SK-N-SH (cell line): ENCODE measurements around the gene POLDIP3. TPM values are rescaled to one million over a fixed set of nuclear protein-coding genes. Genes with fewer than 3 reads are reported as not detected.

Source experiments
- CTCF ChIA-PET: fragments of 300-600, 350-600 bp; formaldehyde crosslinking; extraction: SDS; loops from one replicate; lab custom pipeline; 2021; lab: Yijun Ruan, JAX
- POLR2A ChIA-PET: fragments of 350-600 bp; sonication (Branson Sonifier 250); formaldehyde crosslinking; extraction: SDS; loops from one replicate; lab custom pipeline; 2020; ENCODE audit warnings: antibody characterized with exemption, inconsistent platforms; lab: Yijun Ruan, JAX
- DNase-seq: peaks from one replicate; pipeline ENCODE4 v3.0.0; 2012
- H2AFZ ChIP-seq: fragments of 200-600 bp; sonication (generic); 2 replicates; pipeline ENCODE4 v1.8.1; 2016; ENCODE audit warnings: antibody characterized with exemption, mild to moderate bottlenecking, low read depth
- H3F3A ChIP-seq: fragments of 200-600 bp; sonication (generic); replicated peaks from 2 replicates; pipeline ENCODE3; 2016; ENCODE audit warnings: antibody characterized with exemption, mild to moderate bottlenecking; ENCODE audit not compliant: insufficient read depth
- H3K27ac ChIP-seq, 2 experiments: fragments of 200-500 bp in 1 of 2; fragments of 200-600 bp in 1 of 2; sonication (Bioruptor generic) in 1 of 2; sonication (generic), shearing (Covaris generic) in 1 of 2; 2 replicates each; pipeline versions ENCODE4 v1.5.1 to v1.6.1; 2014 to 2016; ENCODE audit warnings: low read depth in 2 of 2, inconsistent platforms in 1 of 2, low read length in 1 of 2, mild to moderate bottlenecking in 1 of 2, mixed read lengths in 1 of 2
- H3K27me3 ChIP-seq: fragments of 200-600 bp; sonication (generic), shearing (Covaris generic); 2 replicates; pipeline ENCODE4 v1.6.1; 2016; ENCODE audit warnings: mixed run types; ENCODE audit not compliant: insufficient read depth
- H3K36me3 ChIP-seq, 2 experiments: fragments of 200-500 bp in 1 of 2; fragments of 200-600 bp in 1 of 2; sonication (Bioruptor generic) in 1 of 2; sonication (generic) in 1 of 2; replicated peaks in 1 of 2; 2 replicates each; pipeline versions ENCODE3 to v1.5.1; 2014 to 2016; ENCODE audit warnings: low read length in 1 of 2, mild to moderate bottlenecking in 1 of 2; ENCODE audit not compliant: insufficient read depth in 2 of 2, control insufficient read depth in 1 of 2
- H3K4me1 ChIP-seq, 2 experiments: fragments of 200-500 bp in 1 of 2; fragments of 200-600 bp in 1 of 2; sonication (Bioruptor generic) in 1 of 2; sonication (generic), shearing (Covaris generic) in 1 of 2; 2 replicates each; pipeline versions ENCODE4 v1.5.1 to v1.6.1; 2014 to 2016; ENCODE audit warnings: low read depth in 1 of 2, low read length in 1 of 2, mixed run types in 1 of 2; ENCODE audit not compliant: insufficient read depth in 2 of 2, control insufficient read depth in 1 of 2
- H3K4me2 ChIP-seq: fragments of 200-600 bp; sonication (generic), shearing (Covaris generic); 2 replicates; pipeline ENCODE4 v1.6.1; 2017; ENCODE audit warnings: mixed run types
- H3K4me3 ChIP-seq, 2 experiments: fragments of 200-500 bp in 1 of 2; fragments of 200-600 bp in 1 of 2; sonication (Bioruptor generic) in 1 of 2; sonication (generic), shearing (Covaris generic) in 1 of 2; 2 replicates each; pipeline versions ENCODE4 v1.5.1 to v1.8.1; 2014 to 2016; ENCODE audit warnings: low read depth in 2 of 2, inconsistent platforms in 1 of 2, low read length in 1 of 2, mild to moderate bottlenecking in 1 of 2, mixed read lengths in 1 of 2, moderate library complexity in 1 of 2
- H3K79me2 ChIP-seq: fragments of 200-600 bp; sonication (generic); 2 replicates; pipeline ENCODE4 v1.8.1; 2017; ENCODE audit warnings: mild to moderate bottlenecking; ENCODE audit not compliant: insufficient read depth
- H3K9ac ChIP-seq: fragments of 200-600 bp; sonication (generic); 2 replicates; pipeline ENCODE4 v1.6.1; 2017; ENCODE audit warnings: mixed run types
- H3K9me2 ChIP-seq: fragments of 200-600 bp; sonication (generic); 2 replicates; pipeline ENCODE4 v1.6.1; 2017; ENCODE audit warnings: mixed run types
- H3K9me3 ChIP-seq: fragments of 200-600 bp; sonication (generic); 2 replicates; pipeline ENCODE4 v1.6.1; 2017; ENCODE audit warnings: mixed run types, mild to moderate bottlenecking, moderate library complexity
- H4K20me1 ChIP-seq: fragments of 200-600 bp; sonication (generic); 2 replicates; pipeline ENCODE4 v1.6.1; 2017; ENCODE audit warnings: mild to moderate bottlenecking, mixed run types; ENCODE audit not compliant: insufficient read depth
- EZH2phosphoT487 ChIP-seq: fragments of 200-600 bp; sonication (generic); IDR thresholded peaks from 2 replicates; pipeline ENCODE4 v1.6.1; 2017; ENCODE audit warnings: low read depth, mixed run types, mild to moderate bottlenecking, antibody characterized with exemption, moderate library complexity, borderline replicate concordance
- FOSL2 ChIP-seq: IDR thresholded peaks from 2 replicates; pipeline ENCODE4 v1.4.0; 2012; ENCODE audit warnings: low read depth, mild to moderate bottlenecking, moderate library complexity, borderline replicate concordance
- MEF2A ChIP-seq: IDR thresholded peaks from 2 replicates; pipeline ENCODE4 v1.4.0; 2012; ENCODE audit warnings: low read depth, borderline replicate concordance
- MXI1 ChIP-seq: IDR thresholded peaks from 2 replicates; pipeline ENCODE4 v1.6.1; 2012; ENCODE audit warnings: mild to moderate bottlenecking, low read depth, low read length, improper control_type of control experiment
- POLR2AphosphoS5 ChIP-seq: IDR thresholded peaks from 2 replicates; pipeline ENCODE4 v1.6.1; 2012; ENCODE audit warnings: low read depth, low read length
- RAD21 ChIP-seq: IDR thresholded peaks from 2 replicates; pipeline ENCODE4 v1.6.1; 2012; ENCODE audit warnings: mild to moderate bottlenecking, low read length
- RFX5 ChIP-seq: IDR thresholded peaks from 2 replicates; pipeline ENCODE4 v1.6.1; 2012; ENCODE audit warnings: mild to moderate bottlenecking, improper control_type of control experiment, low read length
- RXRA ChIP-seq: IDR thresholded peaks from 2 replicates; pipeline ENCODE4 v1.4.0; 2012; ENCODE audit warnings: low read depth, mild to moderate bottlenecking, borderline replicate concordance
- SIN3A ChIP-seq: IDR thresholded peaks from 2 replicates; pipeline ENCODE4 v1.6.1; 2012; ENCODE audit warnings: low read depth, mild to moderate bottlenecking, low read length, moderate library complexity, borderline replicate concordance
- TAF1 ChIP-seq: IDR thresholded peaks from 2 replicates; pipeline ENCODE4 v1.6.1; 2012; ENCODE audit warnings: low read depth, mild to moderate bottlenecking, low read length, moderate library complexity, borderline replicate concordance
- TCF12 ChIP-seq: IDR thresholded peaks from 2 replicates; pipeline ENCODE4 v1.4.0; 2012
- TEAD4 ChIP-seq: IDR thresholded peaks from 2 replicates; pipeline ENCODE4 v1.4.0; 2012; ENCODE audit warnings: mild to moderate bottlenecking, borderline replicate concordance; ENCODE audit not compliant: insufficient read depth
- YY1 ChIP-seq: IDR thresholded peaks from 2 replicates; pipeline ENCODE4 v1.4.0; 2012; ENCODE audit warnings: low read depth, mild to moderate bottlenecking
- WGBS: methylation state at CpG from one replicate; pipeline ENCODE4 v1.1.6; 2017; ENCODE audit warnings: low lambda C conversion rate; 5-methylcytosine and 5-hydroxymethylcytosine counted together
- polyA plus RNA-seq, 3 experiments: library from polyadenylated mRNA; depleted of rRNA; stranded (reverse); fragments of >200 nt; gene quantifications; 2 replicates each; pipeline ENCODE4 v1.2.3, GENCODE V29; 2012
- TF ChIP-seq, protein P1 (sequence below): IDR thresholded peaks from 2 replicates; pipeline ENCODE4; 2012
- TF ChIP-seq, protein P2 (sequence below): IDR thresholded peaks from 2 replicates; pipeline ENCODE4 v1.4.0; 2012; ENCODE audit warnings: low read depth, borderline replicate concordance
- TF ChIP-seq, protein P3 (sequence below): fragments of 150-350 bp; IDR thresholded peaks from 2 replicates; pipeline ENCODE4 v1.6.1; 2017; ENCODE audit warnings: antibody characterized with exemption, low read length, low read depth, borderline replicate concordance

Gene POLDIP3
- polyA plus RNA-seq, 1 of the 3 experiments (the other 2 are of a cell fraction) = 18.8 TPM

DNA sequence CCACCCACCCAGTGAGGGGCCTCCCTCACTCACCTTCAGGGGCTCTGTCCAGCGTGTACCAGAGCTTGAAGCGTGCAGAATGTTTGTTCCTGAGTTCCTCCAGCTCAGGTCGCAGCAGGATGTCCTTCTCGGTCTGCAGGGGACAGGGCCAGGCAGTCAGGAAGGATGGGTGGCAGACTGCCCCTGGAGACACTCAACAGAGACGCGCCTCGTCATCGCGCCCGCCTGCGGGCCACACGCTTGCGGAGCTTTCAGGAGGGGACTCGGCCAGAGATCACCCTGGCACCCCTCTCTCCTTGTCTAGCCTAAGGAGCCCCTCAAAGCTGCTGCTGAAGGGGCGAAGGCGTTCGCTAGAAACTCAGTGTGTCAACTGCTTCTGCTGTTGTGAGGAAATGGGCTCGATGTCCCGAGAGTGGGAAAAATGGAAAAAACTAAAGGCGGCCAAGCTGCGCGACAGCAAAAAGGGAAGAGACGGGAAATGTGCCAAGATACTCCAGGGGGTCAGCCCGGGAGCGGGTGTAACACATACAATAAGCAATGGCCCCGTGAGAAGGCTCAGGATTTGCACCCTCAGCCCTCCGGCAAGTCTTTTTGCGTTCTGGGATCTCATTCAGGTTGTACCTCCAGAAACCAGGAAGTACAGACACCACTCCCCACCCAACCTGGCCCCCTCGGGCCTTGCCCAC is 9.2 kb upstream of the POLDIP3 start:
- no peak for DNase-seq
- ChIA-PET POLR2A (no interaction called here), CTCF (interaction anchor here (0.9 kb wide), 1 partner anchor 9 kb away, joined by 3 read pairs; no protein-coding TSS in a partner anchor)
- Histone ChIP-seq H3K27ac (no peak overlapping the region), H3K27me3 (no peaks in the 10 kb centered on the region), H3K36me3 (peaks cover 0 to 3% of the 10 kb centered on the region in 2 experiments), H2AFZ (no peak overlapping the region), H3K4me2 (no peak overlapping the region), H3K79me2 (no peaks in the 10 kb centered on the region), H4K20me1 (no peaks in the 10 kb centered on the region), H3K4me3 (no peak overlapping the region), H3K4me1 (no peaks in the 10 kb centered on the region), H3K9ac (no peak overlapping the region), H3F3A (no peaks in the 10 kb centered on the region), H3K9me2 (no peaks in the 10 kb centered on the region), H3K9me3 (no peaks in the 10 kb centered on the region)
- 85% methylated on average over 6 of the region's 29 CpGs for WGBS
- no peak for TF ChIP-seq TCF12
- TF ChIP-seq FOSL2 = no peak

DNA sequence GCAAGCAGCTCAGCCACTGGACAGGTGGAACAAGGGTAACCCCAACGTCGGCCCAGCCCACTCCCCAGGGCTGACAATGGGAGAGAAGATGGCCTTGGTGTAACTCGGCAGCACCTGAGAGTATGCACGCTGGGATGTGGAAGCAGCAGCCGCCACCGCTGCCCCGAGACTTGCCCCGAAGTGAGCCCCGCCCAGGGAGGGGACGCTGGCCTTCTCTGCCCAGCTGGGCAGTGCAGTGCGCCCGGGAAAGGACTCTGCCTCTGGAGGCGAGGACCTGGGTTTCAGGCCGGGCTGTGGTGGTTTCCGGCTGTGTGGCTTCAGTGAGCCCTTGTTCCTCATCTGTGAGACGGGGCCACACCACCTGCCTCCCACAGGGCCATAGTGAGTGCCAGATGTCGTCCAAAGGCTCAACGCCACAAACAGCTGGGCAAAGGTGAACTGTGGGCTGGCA is 8.6 kb upstream of the POLDIP3 start:
- H3K79me2 ChIP-seq = no peaks in the 10 kb centered on the region
- H3K4me1 ChIP-seq = no peaks in the 10 kb centered on the region
- H4K20me1 ChIP-seq = no peaks in the 10 kb centered on the region
- H2AFZ ChIP-seq = no peak overlapping the region
- no peak overlapping the region for H3K9ac ChIP-seq
- WGBS = no CpG with 5 or more reads among the region's 18 CpGs
- no peaks in the 10 kb centered on the region for H3F3A ChIP-seq
- CTCF ChIA-PET = interaction anchor here (0.9 kb wide), 1 partner anchor 10 kb away, joined by 3 read pairs; no protein-coding TSS in a partner anchor
- H3K4me3 ChIP-seq = no peak overlapping the region
- H3K9me2 ChIP-seq = no peaks in the 10 kb centered on the region
- TF ChIP-seq RFX5 (no peak), RAD21 (no peak), MEF2A (no peak), FOSL2 (no peak), POLR2AphosphoS5 (no peak), EZH2phosphoT487 (no peak), SIN3A (no peak), TAF1 (no peak), YY1 (no peak), TEAD4 (no peak), MXI1 (no peak), RXRA (no peak)
- TF ChIP-seq, protein P1, sequence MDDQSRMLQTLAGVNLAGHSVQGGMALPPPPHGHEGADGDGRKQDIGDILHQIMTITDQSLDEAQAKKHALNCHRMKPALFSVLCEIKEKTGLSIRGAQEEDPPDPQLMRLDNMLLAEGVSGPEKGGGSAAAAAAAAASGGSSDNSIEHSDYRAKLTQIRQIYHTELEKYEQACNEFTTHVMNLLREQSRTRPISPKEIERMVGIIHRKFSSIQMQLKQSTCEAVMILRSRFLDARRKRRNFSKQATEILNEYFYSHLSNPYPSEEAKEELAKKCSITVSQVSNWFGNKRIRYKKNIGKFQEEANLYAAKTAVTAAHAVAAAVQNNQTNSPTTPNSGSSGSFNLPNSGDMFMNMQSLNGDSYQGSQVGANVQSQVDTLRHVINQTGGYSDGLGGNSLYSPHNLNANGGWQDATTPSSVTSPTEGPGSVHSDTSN = no peak
- TF ChIP-seq, protein P2, sequence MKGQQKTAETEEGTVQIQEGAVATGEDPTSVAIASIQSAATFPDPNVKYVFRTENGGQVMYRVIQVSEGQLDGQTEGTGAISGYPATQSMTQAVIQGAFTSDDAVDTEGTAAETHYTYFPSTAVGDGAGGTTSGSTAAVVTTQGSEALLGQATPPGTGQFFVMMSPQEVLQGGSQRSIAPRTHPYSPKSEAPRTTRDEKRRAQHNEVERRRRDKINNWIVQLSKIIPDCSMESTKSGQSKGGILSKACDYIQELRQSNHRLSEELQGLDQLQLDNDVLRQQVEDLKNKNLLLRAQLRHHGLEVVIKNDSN = no peak
- TF ChIP-seq, protein P3, sequence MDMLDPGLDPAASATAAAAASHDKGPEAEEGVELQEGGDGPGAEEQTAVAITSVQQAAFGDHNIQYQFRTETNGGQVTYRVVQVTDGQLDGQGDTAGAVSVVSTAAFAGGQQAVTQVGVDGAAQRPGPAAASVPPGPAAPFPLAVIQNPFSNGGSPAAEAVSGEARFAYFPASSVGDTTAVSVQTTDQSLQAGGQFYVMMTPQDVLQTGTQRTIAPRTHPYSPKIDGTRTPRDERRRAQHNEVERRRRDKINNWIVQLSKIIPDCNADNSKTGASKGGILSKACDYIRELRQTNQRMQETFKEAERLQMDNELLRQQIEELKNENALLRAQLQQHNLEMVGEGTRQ = no peak
- no peak overlapping the region for H3K4me2 ChIP-seq
- no peak for DNase-seq
- H3K9me3 ChIP-seq = no peaks in the 10 kb centered on the region
- POLR2A ChIA-PET = no interaction called here
- no peak overlapping the region for H3K27ac ChIP-seq
- H3K27me3 ChIP-seq = no peaks in the 10 kb centered on the region
- peaks cover 0 to 3% of the 10 kb centered on the region in 2 experiments for H3K36me3 ChIP-seq
